ENCODE results near the gene NALCN. TPM values are rescaled to one million over a fixed set of nuclear protein-coding genes. Genes with fewer than 3 reads are reported as not detected.

Gene NALCN
- total RNA-seq: 1 to 10 TPM in 1 of 2 donors, not detected in 1; 3.2 TPM

- no peaks in the 10 kb centered on the region for H3K4me1 ChIP-seq (replicated peaks)
- no peaks in the 10 kb centered on the region for H3K36me3 ChIP-seq
- no peaks in the 10 kb centered on the region for H3K9me3 ChIP-seq
- H3K4me3 ChIP-seq: peak within 1 kb of the TSS; percentile 21 to 33
- intact Hi-C loops (cut with DNase I): no loop called here
- no peak within 1 kb of the TSS for H3K27ac ChIP-seq
- H3K27me3 ChIP-seq (replicated peaks; ENCODE audit: insufficient read depth): peaks cover 7% of the 10 kb centered on the region
- no peak for DNase-seq (ENCODE audit: low spot score)
- 2% methylated on average over 61 of the region's 85 CpGs for WGBS
- TF ChIP-seq POLR2AphosphoS5 (IDR thresholded peaks at IDR 0.05) (no peak), CTCF (IDR thresholded peaks at IDR 0.05) (no peak), POLR2A (IDR thresholded peaks at IDR 0.05) (no peak)
Measured at GRCh38 chr13:101416181-101417042, at the start of gene NALCN. Gene NALCN, minus strand, starts transcription at chr13:101416508. Its CDS starts 17,382 bp downstream, at chr13:101399126.

GRCh38 chr13:101465877-101466276 lies 49.6 kb upstream of the NALCN start:
- Histone ChIP-seq H3K4me1 (replicated peaks) (no peaks in the 10 kb centered on the region), H3K36me3 (no peaks in the 10 kb centered on the region), H3K9me3 (no peaks in the 10 kb centered on the region), H3K27me3 (replicated peaks; ENCODE audit: insufficient read depth) (no peaks in the 10 kb centered on the region), H3K4me3 (no peak overlapping the region), H3K27ac (no peak overlapping the region)
- 72% methylated on average over 3 of the region's 3 CpGs for WGBS
- intact Hi-C loops (cut with DNase I): no loop called here
- no peak for DNase-seq (ENCODE audit: low spot score)
- TF ChIP-seq POLR2AphosphoS5 (IDR thresholded peaks at IDR 0.05) (no peak), POLR2A (IDR thresholded peaks at IDR 0.05) (no peak), CTCF (IDR thresholded peaks at IDR 0.05) (no peak)

GRCh38 chr13:101457176-101457575 lies 40.9 kb upstream of the NALCN start:
- Histone ChIP-seq H3K36me3 (no peaks in the 10 kb centered on the region), H3K9me3 (no peaks in the 10 kb centered on the region), H3K27me3 (replicated peaks; ENCODE audit: insufficient read depth) (no peaks in the 10 kb centered on the region), H3K27ac (no peak overlapping the region), H3K4me1 (replicated peaks) (no peaks in the 10 kb centered on the region), H3K4me3 (no peak overlapping the region)
- WGBS: 85% methylated on average over 2 of the region's 2 CpGs
- TF ChIP-seq POLR2AphosphoS5 (IDR thresholded peaks at IDR 0.05) (no peak), POLR2A (IDR thresholded peaks at IDR 0.05) (no peak), CTCF (IDR thresholded peaks at IDR 0.05) (no peak)
- intact Hi-C loops (cut with DNase I): no loop called here
- no peak for DNase-seq (ENCODE audit: low spot score)

GRCh38 chr13:101455863-101456262 lies 39.6 kb upstream of the NALCN start:
- Histone ChIP-seq H3K4me1 (replicated peaks) (no peaks in the 10 kb centered on the region), H3K27ac (no peak overlapping the region), H3K36me3 (no peaks in the 10 kb centered on the region), H3K4me3 (no peak overlapping the region), H3K9me3 (no peaks in the 10 kb centered on the region), H3K27me3 (replicated peaks; ENCODE audit: insufficient read depth) (no peaks in the 10 kb centered on the region)
- 15% methylated on average over 3 of the region's 3 CpGs for WGBS
- intact Hi-C loops (cut with DNase I): no loop called here
- TF ChIP-seq CTCF (IDR thresholded peaks at IDR 0.05) (no peak), POLR2A (IDR thresholded peaks at IDR 0.05) (no peak)
- DNase-seq (ENCODE audit: low spot score): no peak

GRCh38 chr13:101454767-101455166 lies 38.5 kb upstream of the NALCN start:
- no peak for DNase-seq (ENCODE audit: low spot score)
- Histone ChIP-seq H3K36me3 (no peaks in the 10 kb centered on the region), H3K4me1 (replicated peaks) (no peaks in the 10 kb centered on the region), H3K27me3 (replicated peaks; ENCODE audit: insufficient read depth) (no peaks in the 10 kb centered on the region), H3K4me3 (no peak overlapping the region), H3K9me3 (no peaks in the 10 kb centered on the region), H3K27ac (no peak overlapping the region)
- TF ChIP-seq POLR2A (IDR thresholded peaks at IDR 0.05) (no peak), POLR2AphosphoS5 (IDR thresholded peaks at IDR 0.05) (no peak), CTCF (IDR thresholded peaks at IDR 0.05) (no peak)
- 35% methylated on average over 2 of the region's 2 CpGs for WGBS
- intact Hi-C loops (cut with DNase I): no loop called here

All from prostate gland (tissue), 2 donors.